HepG2 (cell line): ENCODE measurements around the gene AK2.

Source experiments
- CEBPB ChIP-seq: IDR thresholded peaks from 2 replicates; pipeline ENCODE4 v1.6.1; 2011; ENCODE audit warnings: low read depth, low read length, improper control_type of control experiment, borderline replicate concordance
- CHD4 ChIP-seq: fragments of 200-600 bp; sonication (generic); IDR thresholded peaks from 2 replicates; pipeline ENCODE4 v1.7.0; 2017; ENCODE audit warnings: mild to moderate bottlenecking, low read length, borderline replicate concordance
- CTCF ChIP-seq: sonication (generic); formaldehyde crosslinking; IDR thresholded peaks from 2 replicates; pipeline ENCODE4 v1.5.0; 2020; ENCODE audit warnings: mild to moderate bottlenecking, missing genetic modification reagents, moderate library complexity
- EP300 ChIP-seq, 3 experiments: sonication (generic) in 1 of 3; formaldehyde crosslinking in 1 of 3; IDR thresholded peaks; 2 replicates each; pipeline versions ENCODE4 v1.5.1 to v1.6.1; 2011 to 2020; ENCODE audit warnings: low read depth in 2 of 3, low read length in 2 of 3, borderline replicate concordance in 1 of 3, improper control_type of control experiment in 1 of 3, mild to moderate bottlenecking in 1 of 3, missing genetic modification reagents in 1 of 3, moderate library complexity in 1 of 3
- FOXM1 ChIP-seq: sonication (generic); formaldehyde crosslinking; IDR thresholded peaks from 2 replicates; pipeline ENCODE4 v1.5.0; 2020; ENCODE audit warnings: missing genetic modification reagents
- FOXP1 ChIP-seq, 2 experiments: fragments of 450-650 bp in 1 of 2; IDR thresholded peaks; 2 replicates each; pipeline ENCODE4 v1.6.1; 2017 to 2018; ENCODE audit warnings: antibody characterized with exemption in 1 of 2
- HNRNPUL1 ChIP-seq: fragments of 200-400 bp; formaldehyde crosslinking; IDR thresholded peaks from 2 replicates; pipeline ENCODE4 v1.6.1; 2017; ENCODE audit warnings: low read depth, mild to moderate bottlenecking, low read length, moderate library complexity
- MAX ChIP-seq: IDR thresholded peaks from 2 replicates; pipeline ENCODE4 v1.6.1; 2012; ENCODE audit warnings: inconsistent platforms
- MXD4 ChIP-seq: IDR thresholded peaks from 2 replicates; pipeline ENCODE4 v1.6.1; 2016; ENCODE audit warnings: mild to moderate bottlenecking, missing biosample characterization, missing genetic modification reagents
- ZHX1 ChIP-seq: sonication (generic); formaldehyde crosslinking; IDR thresholded peaks from 2 replicates; pipeline ENCODE4 v1.8.1; 2022; ENCODE audit warnings: low read depth, mild to moderate bottlenecking, missing genetic modification reagents
- ZNF354B ChIP-seq: sonication (generic); formaldehyde crosslinking; IDR thresholded peaks from 2 replicates; pipeline ENCODE4 v1.8.0; 2022; ENCODE audit warnings: mild to moderate bottlenecking, missing genetic modification reagents
- ZNF549 ChIP-seq: sonication (generic); formaldehyde crosslinking; IDR thresholded peaks from 2 replicates; pipeline ENCODE4 v1.5.0; 2020; ENCODE audit warnings: missing genetic modification reagents
- ZNF703 ChIP-seq: sonication (generic); formaldehyde crosslinking; IDR thresholded peaks from 2 replicates; pipeline ENCODE4 v1.5.1; 2020; ENCODE audit warnings: missing genetic modification reagents, mild to moderate bottlenecking, moderate library complexity, borderline replicate concordance

- TF ChIP-seq CHD4 (no peak), MXD4 (CRISPR knock-in tag) (no peak), HNRNPUL1 (no peak), ZNF549 (CRISPR knock-in tag) (no peak), EP300 (IDR thresholded peaks at IDR 0.05; ENCODE audit: low read depth in 2 of 2, low read length in 2 of 2) (no peak), EP300 (CRISPR knock-in tag; IDR thresholded peaks at IDR 0.05; ENCODE audit: borderline replicate concordance) (no peak), ZHX1 (CRISPR knock-in tag) (no peak), MAX (no peak), CTCF (CRISPR knock-in tag) (no peak), CEBPB (no peak), FOXM1 (CRISPR knock-in tag) (no peak), ZNF354B (CRISPR knock-in tag) (no peak), FOXP1 (IDR thresholded peaks at IDR 0.05) (no peak), FOXP1 (CRISPR knock-in tag; IDR thresholded peaks at IDR 0.05) (no peak), ZNF703 (CRISPR knock-in tag) (no peak)
These were observed 74.3 kb downstream of the AK2 start for GRCh38 chr1:32962248-32962896.
